PC-3 (cell line): ENCODE measurements around the gene PAX7.

Source experiments
- CTCF ChIP-seq: fragments of 300-600 bp; sonication (generic); conservative IDR thresholded peaks from 2 replicates; pipeline ENCODE4 v1.5.1; 2017; ENCODE audit warnings: antibody characterized with exemption, low read depth, mild to moderate bottlenecking, low read length
- EZH2 ChIP-seq: fragments of 300-600 bp; sonication (generic); IDR thresholded peaks from one replicate; pipeline ENCODE4 v1.6.1; 2017; ENCODE audit warnings: antibody characterized with exemption, mild to moderate bottlenecking, low read length; ENCODE audit not compliant: unreplicated experiment

DNA sequence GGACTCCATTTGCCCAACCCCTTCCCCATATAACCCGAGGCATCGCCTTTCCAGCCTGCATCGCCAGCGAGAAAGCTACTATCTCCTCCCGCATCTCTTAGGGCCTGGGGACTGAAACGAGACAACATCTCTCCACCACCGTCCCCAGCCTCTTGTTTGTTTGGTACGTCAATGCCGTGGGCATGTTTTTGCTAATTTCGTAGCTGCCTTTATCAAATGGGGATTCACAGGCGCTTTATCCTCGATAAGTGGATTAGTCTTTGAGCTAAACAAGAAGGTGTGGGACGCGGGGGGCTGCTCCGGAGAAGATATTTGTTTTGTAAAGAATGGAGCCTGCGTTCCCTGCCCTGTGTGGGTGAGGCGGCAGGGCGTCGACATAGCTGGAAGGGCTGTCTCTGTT is 91.6 kb downstream of the PAX7 start:
- TF ChIP-seq CTCF (no peak), EZH2 (no peak)
